PC-9 (cell line): Measurements from ENCODE around the gene MRPL17. TPM values are rescaled to one million over a fixed set of nuclear protein-coding genes. Genes with fewer than 3 reads are reported as not detected.
A peak's percentile ranks its signal among the peaks of the same experiment; 100 is the strongest.

ENCODE experiments used
- BruUV-seq: library from RNA; stranded (reverse); fragments of 400-500 nt; replicated peaks from 2 replicates; lab custom pipeline; 2021; lab: Mats Ljungman, UMichigan
- CTCF ChIA-PET: fragments of 300-600 bp; sonication (Branson Sonifier 250); formaldehyde crosslinking; loops from one replicate; lab custom pipeline; 2022; ENCODE audit warnings: antibody characterized with exemption; lab: Charles Lee
- POLR2A ChIA-PET: fragments of 300-600 bp; sonication (Branson Sonifier 250); formaldehyde crosslinking; loops from one replicate; lab custom pipeline; 2022; ENCODE audit warnings: antibody characterized with exemption; ENCODE audit not compliant: unreplicated experiment; lab: Charles Lee
- DNase-seq, 2 experiments: peaks; one replicate each; pipeline versions ENCODE4 v3.0.0 to v3.0.0-alpha.2; 2015 to 2022; ENCODE audit warnings: mixed read lengths in 1 of 2
- H2AFZ ChIP-seq: fragments of 200-600 bp; sonication (generic); 2 replicates; pipeline ENCODE4 v1.8.1; 2017; ENCODE audit warnings: antibody characterized with exemption
- H3F3A ChIP-seq: fragments of 200-600 bp; sonication (generic); 2 replicates; pipeline ENCODE4 v1.8.1; 2017; ENCODE audit warnings: antibody characterized with exemption, mild to moderate bottlenecking, low read depth; ENCODE audit not compliant: insufficient read depth
- H3K27ac ChIP-seq: fragments of 200-600 bp; sonication (generic); 2 replicates; pipeline ENCODE4 v1.6.1; 2016; ENCODE audit warnings: mixed run types
- H3K27me3 ChIP-seq: fragments of 200-600 bp; sonication (generic); 2 replicates; pipeline ENCODE4 v1.6.1; 2016; ENCODE audit warnings: low read depth, mixed run types; ENCODE audit not compliant: insufficient read depth
- H3K36me3 ChIP-seq: fragments of 200-600 bp; sonication (generic); 2 replicates; pipeline ENCODE4 v1.6.1; 2016; ENCODE audit warnings: low read depth, mixed run types
- H3K4me1 ChIP-seq: fragments of 200-600 bp; sonication (generic); replicated peaks from 2 replicates; pipeline ENCODE4 v1.6.1; 2016; ENCODE audit warnings: mixed run types; ENCODE audit not compliant: insufficient read depth
- H3K4me2 ChIP-seq: fragments of 200-600 bp; sonication (generic); 2 replicates; pipeline ENCODE4 v1.6.1; 2017; ENCODE audit warnings: mixed run types
- H3K4me3 ChIP-seq: fragments of 200-600 bp; sonication (generic); 2 replicates; pipeline ENCODE4 v1.6.1; 2016; ENCODE audit warnings: mixed run types
- H3K79me2 ChIP-seq: fragments of 200-600 bp; sonication (generic); 2 replicates; pipeline ENCODE4 v1.6.1; 2017; ENCODE audit warnings: low read depth, mixed run types
- H3K9me2 ChIP-seq: fragments of 200-600 bp; sonication (generic); 2 replicates; pipeline ENCODE4 v1.8.1; 2017; ENCODE audit warnings: mild to moderate bottlenecking; ENCODE audit not compliant: insufficient read depth
- H3K9me3 ChIP-seq: fragments of 200-600 bp; sonication (generic); 2 replicates; pipeline ENCODE4 v1.8.1; 2016; ENCODE audit warnings: low read depth; ENCODE audit not compliant: insufficient read depth
- H4K20me1 ChIP-seq: fragments of 200-600 bp; sonication (generic); 2 replicates; pipeline ENCODE4 v1.8.1; 2017; ENCODE audit not compliant: insufficient read depth
- EZH2 ChIP-seq: fragments of 200-600 bp; sonication (generic); IDR thresholded peaks from 2 replicates; pipeline ENCODE4 v1.8.0; 2017; ENCODE audit warnings: antibody characterized with exemption, low read depth
- intact Hi-C: fragments of 100-400 bp; cut with micrococcal nuclease; formaldehyde crosslinking; loops from one replicate; pipeline ENCODE4 v1.10.0; 2022; ENCODE audit not compliant: unreplicated experiment
- total RNA-seq: library from RNA; stranded (reverse); gene quantifications from 2 replicates; pipeline ENCODE4 v1.2.3, GENCODE V29; 2021
- TF ChIP-seq, protein P1 (sequence below): fragments of 200-600 bp; sonication (generic); conservative IDR thresholded peaks from 2 replicates; pipeline ENCODE4 v1.6.1; 2017; ENCODE audit warnings: mixed run types, antibody characterized with exemption, mild to moderate bottlenecking, moderate library complexity

Gene MRPL17
- total RNA-seq, 1 experiment from 2014 or later = 35.5 TPM

DNA sequence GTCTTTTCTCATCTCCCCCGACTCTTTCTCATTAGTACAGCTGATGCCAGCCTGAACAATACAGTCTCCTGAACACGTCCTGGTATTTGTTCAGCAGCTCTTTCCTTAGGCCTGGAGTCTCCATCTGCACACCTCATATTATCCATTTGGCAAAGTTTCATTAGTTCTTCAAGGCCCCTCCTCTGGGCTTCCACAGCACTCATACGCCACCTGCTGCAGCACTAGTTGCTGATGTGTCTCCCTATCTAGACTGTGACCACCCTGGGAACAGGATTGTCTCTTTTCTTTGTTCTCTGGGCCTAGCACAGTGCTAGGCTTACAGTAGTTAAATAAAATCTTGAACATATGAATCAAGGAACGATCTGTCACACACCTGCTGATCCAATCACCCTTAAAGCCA lies 44.7 kb downstream of the MRPL17 start:
- no peak overlapping the region for H2AFZ ChIP-seq
- no peak overlapping the region for H3K4me2 ChIP-seq
- no peaks in the 10 kb centered on the region for H3K27me3 ChIP-seq
- H3K27ac ChIP-seq = no peak overlapping the region
- no peaks in the 10 kb centered on the region for H3K9me2 ChIP-seq
- H3K4me3 ChIP-seq = no peak overlapping the region
- TF ChIP-seq EZH2 = no peak
- intact Hi-C loops = no loop called here
- H3K9me3 ChIP-seq = no peaks in the 10 kb centered on the region
- no peaks in the 10 kb centered on the region for H4K20me1 ChIP-seq
- H3K36me3 ChIP-seq = no peaks in the 10 kb centered on the region
- no peak for DNase-seq
- no peaks in the 10 kb centered on the region for H3F3A ChIP-seq
- no TSS peak for BruUV-seq
- no peaks in the 10 kb centered on the region; the same call in 1 of the 2 replicates for H3K4me1 ChIP-seq
- no peaks in the 10 kb centered on the region for H3K79me2 ChIP-seq
- POLR2A ChIA-PET = interaction anchor here (0.6 kb wide), 1 partner anchor 11 kb away, joined by 11 read pairs; no protein-coding TSS in a partner anchor
- CTCF ChIA-PET = no interaction called here

DNA sequence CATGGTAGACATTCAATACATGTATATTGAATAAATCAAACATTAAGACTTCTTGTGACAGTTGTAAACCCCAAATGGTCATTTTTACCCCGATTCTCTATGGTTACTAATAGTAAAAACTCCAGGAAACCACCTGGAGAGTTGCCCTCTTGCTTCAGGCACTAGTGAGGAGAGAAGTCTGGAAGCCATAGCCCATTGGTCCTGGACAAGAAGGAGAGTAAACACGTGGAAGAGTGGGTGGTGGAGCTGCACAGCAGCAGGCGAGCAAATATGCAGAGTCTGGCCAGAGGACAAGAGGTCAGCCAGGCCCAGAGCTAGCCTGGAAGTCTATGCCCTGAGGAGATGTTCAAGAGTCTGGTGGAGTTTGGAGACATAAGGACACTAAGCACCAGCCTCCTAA lies 45.3 kb downstream of the MRPL17 start:
- no peak overlapping the region for H3K27ac ChIP-seq
- no peaks in the 10 kb centered on the region for H4K20me1 ChIP-seq
- H3K9me3 ChIP-seq = no peaks in the 10 kb centered on the region
- no peak overlapping the region for H3K4me2 ChIP-seq
- no peaks in the 10 kb centered on the region; the same call in 1 of the 2 replicates for H3K4me1 ChIP-seq
- H2AFZ ChIP-seq = no peak overlapping the region
- ChIA-PET CTCF (no interaction called here), POLR2A (no interaction called here)
- H3K27me3 ChIP-seq = no peaks in the 10 kb centered on the region
- TF ChIP-seq, protein P1, sequence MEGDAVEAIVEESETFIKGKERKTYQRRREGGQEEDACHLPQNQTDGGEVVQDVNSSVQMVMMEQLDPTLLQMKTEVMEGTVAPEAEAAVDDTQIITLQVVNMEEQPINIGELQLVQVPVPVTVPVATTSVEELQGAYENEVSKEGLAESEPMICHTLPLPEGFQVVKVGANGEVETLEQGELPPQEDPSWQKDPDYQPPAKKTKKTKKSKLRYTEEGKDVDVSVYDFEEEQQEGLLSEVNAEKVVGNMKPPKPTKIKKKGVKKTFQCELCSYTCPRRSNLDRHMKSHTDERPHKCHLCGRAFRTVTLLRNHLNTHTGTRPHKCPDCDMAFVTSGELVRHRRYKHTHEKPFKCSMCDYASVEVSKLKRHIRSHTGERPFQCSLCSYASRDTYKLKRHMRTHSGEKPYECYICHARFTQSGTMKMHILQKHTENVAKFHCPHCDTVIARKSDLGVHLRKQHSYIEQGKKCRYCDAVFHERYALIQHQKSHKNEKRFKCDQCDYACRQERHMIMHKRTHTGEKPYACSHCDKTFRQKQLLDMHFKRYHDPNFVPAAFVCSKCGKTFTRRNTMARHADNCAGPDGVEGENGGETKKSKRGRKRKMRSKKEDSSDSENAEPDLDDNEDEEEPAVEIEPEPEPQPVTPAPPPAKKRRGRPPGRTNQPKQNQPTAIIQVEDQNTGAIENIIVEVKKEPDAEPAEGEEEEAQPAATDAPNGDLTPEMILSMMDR = no peak
- DNase-seq = peak in 1 of 2 experiments; percentile 11
- no peaks in the 10 kb centered on the region for H3K36me3 ChIP-seq
- intact Hi-C loops = no loop called here
- BruUV-seq = no TSS peak
- no peak overlapping the region for H3K4me3 ChIP-seq
- H3K9me2 ChIP-seq = no peaks in the 10 kb centered on the region
- no peaks in the 10 kb centered on the region for H3K79me2 ChIP-seq
- H3F3A ChIP-seq = no peaks in the 10 kb centered on the region

DNA sequence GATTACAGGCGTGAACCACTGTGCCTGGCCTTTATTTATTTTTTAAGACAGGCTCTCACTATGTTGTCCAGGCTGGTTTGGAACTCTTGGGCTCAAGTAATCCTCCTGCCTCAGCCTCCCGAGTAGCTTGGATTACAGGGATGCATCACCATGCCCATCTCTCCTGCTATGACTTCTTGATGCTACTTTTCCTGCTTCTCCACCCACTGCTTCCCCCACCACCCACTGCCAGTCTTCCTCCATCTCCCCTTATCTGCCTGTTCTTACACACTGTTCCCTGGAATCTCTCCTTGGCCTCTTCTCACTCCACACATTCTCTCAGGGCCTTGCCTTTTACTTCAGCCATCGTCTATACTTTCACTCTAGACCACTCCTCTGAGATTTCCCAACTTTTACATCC lies 46.7 kb downstream of the MRPL17 start:
- no peaks in the 10 kb centered on the region for H3K27me3 ChIP-seq
- H3K4me2 ChIP-seq = no peak overlapping the region
- H3K79me2 ChIP-seq = no peaks in the 10 kb centered on the region
- H4K20me1 ChIP-seq = no peaks in the 10 kb centered on the region
- no peaks in the 10 kb centered on the region; the same call in 1 of the 2 replicates for H3K4me1 ChIP-seq
- ChIA-PET CTCF (no interaction called here), POLR2A (no interaction called here)
- H3K36me3 ChIP-seq = no peaks in the 10 kb centered on the region
- H3K27ac ChIP-seq = no peak overlapping the region
- no peaks in the 10 kb centered on the region for H3K9me2 ChIP-seq
- H2AFZ ChIP-seq = no peak overlapping the region
- no peaks in the 10 kb centered on the region for H3K9me3 ChIP-seq
- no peak overlapping the region for H3K4me3 ChIP-seq
- no peaks in the 10 kb centered on the region for H3F3A ChIP-seq
- no peak for TF ChIP-seq EZH2
- TF ChIP-seq, protein P1 = no peak
- DNase-seq = no peak
- BruUV-seq = no TSS peak
- intact Hi-C loops = no loop called here
